ENCODE results near the gene MRPL10. TPM values are rescaled to one million over a fixed set of nuclear protein-coding genes. Genes with fewer than 3 reads are reported as not detected.

The MRPL10 gene
- total and polyA plus RNA-seq, 2 donors from 2014 or later, result 38.3 to 52.2 TPM

- H3K9ac ChIP-seq (ENCODE audit: low read length in 3 of 3), result no peak overlapping the region
- no peak for FAIRE-seq
- H3K4me3 ChIP-seq (ENCODE audit: low read length in 3 of 3), result no peak overlapping the region
- TF ChIP-seq CTCF (IDR thresholded peaks at IDR 0.05; ENCODE audit: borderline replicate concordance, extremely low read depth, insufficient read depth), result no peak
- H3K36me3 ChIP-seq (ENCODE audit: control insufficient read depth in 2 of 3, insufficient read depth in 3 of 3, low read length in 3 of 3), result no peaks in the 10 kb centered on the region
- no peaks in the 10 kb centered on the region for H3K9me3 ChIP-seq (ENCODE audit: control insufficient read depth in 2 of 3, insufficient read depth in 1 of 3, low read length in 3 of 3)
- no peaks in the 10 kb centered on the region for H3K4me1 ChIP-seq (ENCODE audit: control insufficient read depth in 2 of 3, insufficient read depth in 2 of 3, low read depth in 1 of 3, low read length in 3 of 3)
- no peak for DNase-seq
- intact Hi-C loops (cut with DNase I), result no loop called here
- H3K27ac ChIP-seq (ENCODE audit: low read depth in 2 of 2, low read length in 2 of 2), result no peak overlapping the region
- H3K27me3 ChIP-seq (ENCODE audit: control insufficient read depth, insufficient read depth, low read length), result peaks cover 25% of the 10 kb centered on the region
Observed at GRCh38 chr17:47792457-47792856, 38.9 kb downstream of the MRPL10 start.

GRCh38 chr17:47791025-47791424 lies 40.3 kb downstream of the MRPL10 start:
- no peak for FAIRE-seq
- H3K36me3 ChIP-seq (ENCODE audit: control insufficient read depth in 2 of 3, insufficient read depth in 3 of 3, low read length in 3 of 3), result no peaks in the 10 kb centered on the region
- no peak for DNase-seq
- intact Hi-C loops (cut with DNase I), result no loop called here
- TF ChIP-seq CTCF (IDR thresholded peaks at IDR 0.05; ENCODE audit: borderline replicate concordance, extremely low read depth, insufficient read depth), result no peak
- no peaks in the 10 kb centered on the region for H3K9me3 ChIP-seq (ENCODE audit: control insufficient read depth in 2 of 3, insufficient read depth in 1 of 3, low read length in 3 of 3)
- H3K9ac ChIP-seq (ENCODE audit: low read length in 3 of 3), result no peak overlapping the region
- H3K4me1 ChIP-seq (ENCODE audit: control insufficient read depth in 2 of 3, insufficient read depth in 2 of 3, low read depth in 1 of 3, low read length in 3 of 3), result no peaks in the 10 kb centered on the region
- peaks cover 25% of the 10 kb centered on the region for H3K27me3 ChIP-seq (ENCODE audit: control insufficient read depth, insufficient read depth, low read length)
- H3K4me3 ChIP-seq (ENCODE audit: low read length in 3 of 3), result no peak overlapping the region
- no peak overlapping the region for H3K27ac ChIP-seq (ENCODE audit: low read depth in 2 of 2, low read length in 2 of 2)

- Histone ChIP-seq H3K4me1 (ENCODE audit: control insufficient read depth in 2 of 3, insufficient read depth in 2 of 3, low read depth in 1 of 3, low read length in 3 of 3) (no peaks in the 10 kb centered on the region), H3K9ac (ENCODE audit: low read length in 3 of 3) (no peak overlapping the region), H3K9me3 (ENCODE audit: control insufficient read depth in 2 of 3, insufficient read depth in 1 of 3, low read length in 3 of 3) (no peaks in the 10 kb centered on the region), H3K27me3 (ENCODE audit: control insufficient read depth, insufficient read depth, low read length) (peaks cover 20% of the 10 kb centered on the region), H3K4me3 (ENCODE audit: low read length in 3 of 3) (no peak overlapping the region), H3K27ac (ENCODE audit: low read depth in 2 of 2, low read length in 2 of 2) (no peak overlapping the region), H3K36me3 (ENCODE audit: control insufficient read depth in 2 of 3, insufficient read depth in 3 of 3, low read length in 3 of 3) (no peaks in the 10 kb centered on the region)
- FAIRE-seq (no peak), DNase-seq (peak in 4 of 5 donors; percentile 44 to 86 (median 56))
- intact Hi-C loops (cut with DNase I), result no loop called here
- TF ChIP-seq CTCF (IDR thresholded peaks at IDR 0.05; ENCODE audit: borderline replicate concordance, extremely low read depth, insufficient read depth), result peak; percentile 41
Observed at GRCh38 chr17:47789611-47790561, 41.5 kb downstream of the MRPL10 start.
